ENCODE results near the gene HIRA.

DNA sequence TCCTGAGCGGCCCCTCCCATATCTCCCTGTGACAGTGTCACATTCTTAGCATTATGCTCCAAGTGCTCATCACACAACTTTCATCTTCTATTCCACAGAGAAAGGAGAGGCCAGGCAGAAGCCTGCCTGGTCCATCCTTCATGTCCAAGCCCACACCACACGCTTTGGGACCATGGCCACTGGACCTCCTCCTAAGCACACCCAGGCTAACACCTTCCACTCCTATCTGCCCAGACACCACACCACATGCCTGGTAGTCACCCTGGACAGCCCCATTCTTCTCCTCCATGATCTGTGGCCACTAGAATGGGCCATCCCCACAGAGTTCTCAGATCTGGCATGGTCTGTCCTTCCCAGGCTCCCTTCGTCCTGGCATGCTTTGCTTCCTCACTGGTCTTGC is 55.3 kb downstream of the HIRA start:
- no peak for TF ChIP-seq EP300 (IDR thresholded peaks at IDR 0.05)
- no peak for TF ChIP-seq POLR2AphosphoS5 (IDR thresholded peaks at IDR 0.05)
- TF ChIP-seq, protein P1, sequence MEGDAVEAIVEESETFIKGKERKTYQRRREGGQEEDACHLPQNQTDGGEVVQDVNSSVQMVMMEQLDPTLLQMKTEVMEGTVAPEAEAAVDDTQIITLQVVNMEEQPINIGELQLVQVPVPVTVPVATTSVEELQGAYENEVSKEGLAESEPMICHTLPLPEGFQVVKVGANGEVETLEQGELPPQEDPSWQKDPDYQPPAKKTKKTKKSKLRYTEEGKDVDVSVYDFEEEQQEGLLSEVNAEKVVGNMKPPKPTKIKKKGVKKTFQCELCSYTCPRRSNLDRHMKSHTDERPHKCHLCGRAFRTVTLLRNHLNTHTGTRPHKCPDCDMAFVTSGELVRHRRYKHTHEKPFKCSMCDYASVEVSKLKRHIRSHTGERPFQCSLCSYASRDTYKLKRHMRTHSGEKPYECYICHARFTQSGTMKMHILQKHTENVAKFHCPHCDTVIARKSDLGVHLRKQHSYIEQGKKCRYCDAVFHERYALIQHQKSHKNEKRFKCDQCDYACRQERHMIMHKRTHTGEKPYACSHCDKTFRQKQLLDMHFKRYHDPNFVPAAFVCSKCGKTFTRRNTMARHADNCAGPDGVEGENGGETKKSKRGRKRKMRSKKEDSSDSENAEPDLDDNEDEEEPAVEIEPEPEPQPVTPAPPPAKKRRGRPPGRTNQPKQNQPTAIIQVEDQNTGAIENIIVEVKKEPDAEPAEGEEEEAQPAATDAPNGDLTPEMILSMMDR (IDR thresholded peaks at IDR 0.05), result no peak
- TF ChIP-seq POLR2A (IDR thresholded peaks at IDR 0.05), result no peak

Data from stomach (tissue), 4 donors.